B cell (primary cell): ENCODE data around the gene KCND3. TPM values are rescaled to one million over a fixed set of nuclear protein-coding genes. Genes with fewer than 3 reads are reported as not detected.

Source experiments
- ATAC-seq: fragments of 200-7000 bp; cut with Tn5 transposase; one replicate; pipeline ENCODE4 v1.10.0; 2021; ENCODE audit warnings: low read depth, mild to moderate bottlenecking, moderate number of reproducible peaks, moderate library complexity
- CTCF ChIA-PET: fragments of 350-600 bp; sonication (Branson Sonifier 250); formaldehyde crosslinking; loops from one replicate; lab custom pipeline; 2021; ENCODE audit warnings: antibody characterized with exemption, inconsistent platforms; lab: Charles Lee
- POLR2A ChIA-PET: fragments of 350-600 bp; sonication (Branson Sonifier 250); formaldehyde crosslinking; loops from one replicate; lab custom pipeline; 2021; ENCODE audit warnings: antibody characterized with exemption; lab: Charles Lee
- DNase-seq: peaks from one replicate; pipeline ENCODE4 v3.0.0; 2013
- H2AFZ ChIP-seq: 2 replicates; pipeline ENCODE4 v1.6.1; 2012; ENCODE audit warnings: mild to moderate bottlenecking, low read depth, low read length; ENCODE audit not compliant: insufficient read depth, poor library complexity, severe bottlenecking
- H3K27ac ChIP-seq, 2 donors: 1 replicate in 1 of 2; 2 replicates in 1 of 2; pipeline ENCODE4 v1.5.1; 2012 to 2013; ENCODE audit warnings: low read length in 2 of 2, mild to moderate bottlenecking in 2 of 2, moderate library complexity in 1 of 2
- H3K27me3 ChIP-seq, 4 experiments: fragments of 200-600 bp in 1 of 4; sonication (generic) in 1 of 4; replicated peaks in 1 of 4; 1 replicate in 2 of 4; 2 replicates in 2 of 4; pipeline versions ENCODE4 v1.6.1 to v1.7.0; 2013 to 2016; ENCODE audit warnings: low read length in 3 of 4, mild to moderate bottlenecking in 2 of 4, mixed read lengths in 1 of 4, moderate library complexity in 1 of 4; ENCODE audit not compliant: insufficient read depth in 4 of 4, control insufficient read depth in 3 of 4; ENCODE audit errors: control extremely low read depth in 1 of 4
- H3K36me3 ChIP-seq, 2 experiments: replicated peaks in 1 of 2; 1 replicate in 1 of 2; 2 replicates in 1 of 2; pipeline versions ENCODE4 v1.6.1 to v1.7.1; 2013; ENCODE audit warnings: low read length in 1 of 2; ENCODE audit not compliant: insufficient read depth in 2 of 2, control insufficient read depth in 1 of 2; ENCODE audit errors: control extremely low read depth in 1 of 2, extremely low read depth in 1 of 2
- H3K4me1 ChIP-seq, 2 donors: fragments of 200-600 bp in 1 of 2; sonication (generic) in 1 of 2; 1 replicate in 1 of 2; 2 replicates in 1 of 2; pipeline versions ENCODE4 v1.5.1 to v1.6.1; 2013 to 2017; ENCODE audit warnings: low read length in 2 of 2; ENCODE audit not compliant: control insufficient read depth in 2 of 2, insufficient read depth in 2 of 2
- H3K4me2 ChIP-seq: replicated peaks from 2 replicates; pipeline ENCODE3; 2012; ENCODE audit warnings: mild to moderate bottlenecking, low read depth, low read length; ENCODE audit not compliant: poor library complexity, severe bottlenecking
- H3K4me3 ChIP-seq, 5 experiments: fragments of 200-600 bp in 1 of 5; sonication (generic) in 1 of 5; 1 replicate in 3 of 5; 2 replicates in 2 of 5; pipeline versions ENCODE4 v1.5.1 to v1.7.0; 2011 to 2016; ENCODE audit warnings: low read length in 4 of 5, mild to moderate bottlenecking in 4 of 5, low read depth in 2 of 5, control low read depth in 1 of 5, moderate library complexity in 1 of 5; ENCODE audit not compliant: insufficient read depth in 1 of 5; ENCODE audit errors: control extremely low read depth in 1 of 5, extremely low read depth in 1 of 5
- H3K79me2 ChIP-seq: fragments of 200-600 bp; sonication (generic); one replicate; pipeline ENCODE4 v1.6.0; 2016; ENCODE audit warnings: low read length; ENCODE audit not compliant: control insufficient read depth, insufficient read depth
- H3K9ac ChIP-seq: fragments of 200-600 bp; sonication (generic); 2 replicates; pipeline ENCODE4 v1.6.1; 2017; ENCODE audit warnings: mild to moderate bottlenecking, low read length, moderate library complexity
- H3K9me3 ChIP-seq, 3 donors: one replicate each; pipeline versions ENCODE4 v1.6.1 to v1.7.1; 2013; ENCODE audit warnings: low read length in 2 of 3; ENCODE audit not compliant: control insufficient read depth in 2 of 3, insufficient read depth in 1 of 3; ENCODE audit errors: control extremely low read depth in 1 of 3
- H4K20me1 ChIP-seq: 2 replicates; pipeline ENCODE4 v1.6.0; 2012; ENCODE audit warnings: mild to moderate bottlenecking, low read length; ENCODE audit not compliant: insufficient read depth, control insufficient read depth, poor library complexity, severe bottlenecking
- H3K27ac Mint-ChIP-seq: one replicate; pipeline ENCODE4 v1.8.0; 2021; ENCODE audit warnings: mixed read lengths
- H3K27me3 Mint-ChIP-seq: one replicate; pipeline ENCODE4 v1.8.0; 2021; ENCODE audit warnings: mixed read lengths
- H3K4me1 Mint-ChIP-seq: one replicate; pipeline ENCODE4 v1.8.0; 2021; ENCODE audit warnings: mixed read lengths
- H3K4me3 Mint-ChIP-seq: one replicate; pipeline ENCODE4 v1.8.0; 2021; ENCODE audit warnings: mixed read lengths
- H3K9me3 Mint-ChIP-seq: one replicate; pipeline ENCODE4 v1.8.0; 2022; ENCODE audit warnings: mixed read lengths; ENCODE audit not compliant: insufficient read depth
- CTCF ChIP-seq: fragments of 200-600 bp; IDR thresholded peaks from one replicate; pipeline ENCODE4 v1.8.0; 2022; ENCODE audit warnings: antibody characterized with exemption, mild to moderate bottlenecking
- EZH2 ChIP-seq: IDR thresholded peaks from 2 replicates; pipeline ENCODE4 v1.6.1; 2012; ENCODE audit warnings: borderline replicate concordance, low read depth, mild to moderate bottlenecking, moderate library complexity, low read length; ENCODE audit not compliant: insufficient read depth, poor library complexity, severe bottlenecking
- WGBS: methylation state at CpG from one replicate; pipeline ENCODE4 v1.1.5; 2013; ENCODE audit warnings: missing lambda C conversion rate; ENCODE audit not compliant: insufficient coverage; 5-methylcytosine and 5-hydroxymethylcytosine counted together
- intact Hi-C: fragments of 100-400 bp; cut with micrococcal nuclease; formaldehyde crosslinking; loops from one replicate; pipeline ENCODE4 v1.10.0; 2022
- polyA plus RNA-seq: library from polyadenylated mRNA; depleted of rRNA; stranded (reverse); fragments of >200 nt; gene quantifications from 2 replicates; pipeline ENCODE4 v1.2.3, GENCODE V29; 2012
- total RNA-seq, 2 donors: library from RNA; stranded (reverse); fragments of 120-200 nt in 1 of 2; gene quantifications; 1 replicate in 1 of 2; 2 replicates in 1 of 2; pipeline versions ENCODE4 v1.2.3 to v1.2.4, GENCODE V29; 2013 to 2022

The KCND3 gene
- total and polyA plus RNA-seq, 2 donors (not counting 1 experiment from before 2014, with no cell fraction given) = 0.07 TPM; not detected in 1

- no peak for ATAC-seq
- Histone ChIP-seq H3K9ac (no peak overlapping the region), H3K9me3 (no peaks in the 10 kb centered on the region), H3K36me3 (no peaks in the 10 kb centered on the region), H3K4me1 (no peaks in the 10 kb centered on the region), H3K27ac (no peak overlapping the region), H3K4me2 (no peak overlapping the region), H3K4me3 (no peak overlapping the region), H3K79me2 (no peaks in the 10 kb centered on the region), H3K27me3 (peaks cover 0 to 7% (median 3%) of the 10 kb centered on the region in 4 experiments), H2AFZ (no peak overlapping the region), H4K20me1 (no peaks in the 10 kb centered on the region)
- Mint-ChIP-seq H3K4me3 (no peak overlapping the region), H3K4me1 (no peaks in the 10 kb centered on the region), H3K9me3 (no peaks in the 10 kb centered on the region), H3K27ac (no peak overlapping the region), H3K27me3 (peaks cover 41% of the 10 kb centered on the region)
- no peak for DNase-seq
- 76% methylated on average over 1 of the region's 1 CpG for WGBS
- ChIA-PET CTCF (no interaction called here), POLR2A (no interaction called here)
- intact Hi-C loops = no loop called here
- no peak for TF ChIP-seq CTCF
- TF ChIP-seq EZH2 = no peak
Measured at GRCh38 chr1:111887875-111888274, 101.6 kb downstream of the KCND3 start.

- peaks cover 42% of the 10 kb centered on the region for H3K27me3 Mint-ChIP-seq
- ChIA-PET POLR2A (no interaction called here), CTCF (no interaction called here)
- no peaks in the 10 kb centered on the region for H3K4me1 ChIP-seq
- no peak overlapping the region for H3K27ac ChIP-seq
- no peaks in the 10 kb centered on the region for H3K9me3 ChIP-seq
- ATAC-seq (no peak), DNase-seq (no peak)
- H3K9ac ChIP-seq = no peak overlapping the region
- H3K79me2 ChIP-seq = no peaks in the 10 kb centered on the region
- no peak overlapping the region for H3K4me3 ChIP-seq
- H3K4me2 ChIP-seq = no peak overlapping the region
- no peak overlapping the region for H2AFZ ChIP-seq
- no peak for TF ChIP-seq CTCF
- no peak for TF ChIP-seq EZH2
- H3K4me3 Mint-ChIP-seq = no peak overlapping the region
- intact Hi-C loops = no loop called here
- H3K4me1 Mint-ChIP-seq = no peaks in the 10 kb centered on the region
- H3K36me3 ChIP-seq = no peaks in the 10 kb centered on the region
- H3K27ac Mint-ChIP-seq = no peak overlapping the region
- H4K20me1 ChIP-seq = no peaks in the 10 kb centered on the region
- 67% methylated on average over 1 of the region's 3 CpGs for WGBS
- no peaks in the 10 kb centered on the region for H3K9me3 Mint-ChIP-seq
- H3K27me3 ChIP-seq = peaks cover 0 to 5% (median 2%) of the 10 kb centered on the region in 4 experiments
Measured at GRCh38 chr1:111887385-111887784, 102.1 kb downstream of the KCND3 start.
